GM10847 (cell line): ENCODE results near the gene GPR52.

Source experiments
- POLR2A ChIP-seq: IDR thresholded peaks from 2 replicates; pipeline ENCODE4 v1.6.1; 2011; ENCODE audit not compliant: insufficient read length; ENCODE audit errors: extremely low read depth

The GPR52 gene

GRCh38 chr1:174445351-174445750 is 2.4 kb upstream of the GPR52 start:
- TF ChIP-seq POLR2A, result no peak

GRCh38 chr1:174445817-174446216 is 1.9 kb upstream of the GPR52 start:
- TF ChIP-seq POLR2A, result no peak

GRCh38 chr1:174448531-174448883 is 743 bp downstream of the GPR52 start:
- no peak for TF ChIP-seq POLR2A

GRCh38 chr1:174448974-174449373 is 1.2 kb downstream of the GPR52 start:
- no peak for TF ChIP-seq POLR2A

- TF ChIP-seq POLR2A, result no peak
Measured at GRCh38 chr1:174451408-174451807, 3.6 kb downstream of the GPR52 start.

- TF ChIP-seq POLR2A, result no peak
Measured at GRCh38 chr1:174465855-174466254, 18.1 kb downstream of the GPR52 start.

- no peak for TF ChIP-seq POLR2A
Measured at GRCh38 chr1:174466607-174467006, 18.8 kb downstream of the GPR52 start.

GRCh38 chr1:174469052-174469451 is 21.3 kb downstream of the GPR52 start:
- no peak for TF ChIP-seq POLR2A

- TF ChIP-seq POLR2A, result no peak
Measured at GRCh38 chr1:174469687-174470086, 21.9 kb downstream of the GPR52 start.

- TF ChIP-seq POLR2A, result no peak
Measured at GRCh38 chr1:174479281-174479680, 31.5 kb downstream of the GPR52 start.

- TF ChIP-seq POLR2A, result no peak
Measured at GRCh38 chr1:174480324-174480723, 32.6 kb downstream of the GPR52 start.

- no peak for TF ChIP-seq POLR2A
Measured at GRCh38 chr1:174491606-174492005, 43.8 kb downstream of the GPR52 start.

GRCh38 chr1:174497478-174497877 is 49.7 kb downstream of the GPR52 start:
- no peak for TF ChIP-seq POLR2A
